Fibroblast of the conjunctiva (primary cell): ENCODE measurements around the gene SGMS1.
A peak's percentile ranks its signal among the peaks of the same experiment; 100 is the strongest.
"Not testable (repeated sequence)": the region's sequence is repeated elsewhere in the genome, so short reads cannot be mapped to it uniquely, and the experiment has no call there.

Experiments used
- DNase-seq: peaks from one replicate; pipeline ENCODE4 v3.0.0-alpha.2; 2010; ENCODE audit warnings: low read depth

Gene SGMS1

GRCh38 chr10:50623663-50624412, at the start of gene SGMS1:
Gene SGMS1, minus strand, starts transcription at chr10:50623956. Its CDS starts 279,842 bp downstream, at chr10:50344114.
- peak; percentile 69 for DNase-seq

GRCh38 chr10:50672152-50672551, 48.4 kb upstream of the SGMS1 start:
- not testable (repeated sequence) for DNase-seq

DNA sequence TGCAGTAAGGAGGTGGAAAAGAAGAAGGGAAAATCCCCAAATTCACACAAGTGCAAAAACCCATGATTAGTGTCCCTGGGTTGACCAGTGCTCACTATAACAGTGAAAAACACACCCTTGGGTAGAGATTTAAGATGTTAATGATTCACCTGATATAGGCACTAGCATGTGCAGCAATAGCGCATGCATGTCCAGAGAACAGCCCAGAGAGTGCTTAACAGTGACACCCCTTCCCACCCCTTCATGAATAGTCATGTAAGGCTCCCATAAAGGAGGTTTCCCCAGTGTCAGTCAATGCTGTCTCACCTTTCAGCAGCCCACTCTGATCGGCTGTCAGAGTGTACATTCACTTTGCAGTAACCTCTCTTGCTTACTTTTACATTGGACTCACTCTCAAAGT, 47.9 kb upstream of the SGMS1 start:
- not testable (repeated sequence) for DNase-seq

- not testable (repeated sequence) for DNase-seq
Measured at GRCh38 chr10:50669957-50670356, 46.2 kb upstream of the SGMS1 start.

DNA sequence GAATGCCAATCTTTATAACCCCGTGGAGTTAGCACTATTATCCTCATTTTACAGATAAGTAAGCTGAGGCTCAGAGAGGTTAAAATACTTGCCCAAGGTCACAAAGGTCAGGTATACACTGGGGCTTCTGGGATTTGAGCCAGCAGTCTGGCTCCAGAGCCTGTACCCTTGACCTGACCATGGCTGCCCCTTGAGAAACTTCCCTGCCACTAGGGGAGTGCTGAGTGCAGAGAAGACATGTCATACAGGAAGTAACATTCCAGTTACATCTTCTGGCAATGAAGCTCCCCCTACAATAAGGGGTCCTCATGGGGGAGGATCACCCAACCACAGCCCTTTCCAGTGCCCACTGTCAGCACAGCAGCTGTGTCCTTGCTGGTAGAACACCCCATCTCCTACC, 43.6 kb upstream of the SGMS1 start:
- not testable (repeated sequence) for DNase-seq

DNA sequence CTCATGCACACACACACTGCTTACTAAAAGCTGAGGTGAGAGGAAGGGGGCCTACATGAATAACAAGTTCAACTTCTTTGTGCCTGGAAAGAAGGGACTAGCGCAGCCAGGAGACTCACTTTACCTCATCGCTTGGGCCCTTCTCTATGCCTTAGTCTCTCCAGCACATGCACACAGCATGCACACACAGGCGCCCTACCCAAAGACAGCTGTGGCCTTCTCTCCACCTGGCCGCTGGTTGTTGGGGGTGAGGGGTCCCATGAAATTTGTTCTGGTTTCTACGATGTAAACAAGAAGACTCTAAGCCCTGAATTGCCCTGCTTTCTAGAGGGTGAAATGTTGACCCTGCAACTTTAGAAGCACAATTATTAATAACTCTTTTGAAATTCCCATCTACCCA, 38.7 kb upstream of the SGMS1 start:
- not testable (repeated sequence) for DNase-seq

DNA sequence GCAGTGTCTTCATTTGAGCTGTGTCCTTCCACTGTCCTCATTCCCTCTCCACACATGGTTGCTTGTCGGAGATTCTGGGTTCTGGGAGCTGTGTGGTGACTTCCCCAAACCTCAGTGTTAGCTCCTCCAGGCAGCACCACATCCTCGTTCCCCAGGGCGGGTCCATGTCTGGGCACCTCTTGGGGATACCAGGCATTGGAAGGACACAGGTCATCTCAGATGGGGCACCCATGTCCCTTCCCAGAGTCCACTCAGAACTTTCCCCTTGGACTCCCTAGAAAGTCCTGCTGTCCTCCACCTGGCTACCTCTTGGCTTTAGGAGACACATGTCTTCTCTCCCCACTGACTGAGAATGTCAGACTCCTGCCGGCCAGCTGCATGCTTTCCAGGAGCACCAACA, 37.8 kb upstream of the SGMS1 start:
- not testable (repeated sequence) for DNase-seq

GRCh38 chr10:50659865-50660730, 36.3 kb upstream of the SGMS1 start:
- DNase-seq: peak; percentile 9

GRCh38 chr10:50659016-50659864, 35.5 kb upstream of the SGMS1 start:
- not testable (repeated sequence) for DNase-seq

GRCh38 chr10:50658165-50658564, 34.4 kb upstream of the SGMS1 start:
- DNase-seq: no peak

GRCh38 chr10:50653758-50654157, 30.0 kb upstream of the SGMS1 start:
- no peak for DNase-seq

- DNase-seq: peak; percentile 14
Measured at GRCh38 chr10:50653142-50653541, 29.4 kb upstream of the SGMS1 start.

DNA sequence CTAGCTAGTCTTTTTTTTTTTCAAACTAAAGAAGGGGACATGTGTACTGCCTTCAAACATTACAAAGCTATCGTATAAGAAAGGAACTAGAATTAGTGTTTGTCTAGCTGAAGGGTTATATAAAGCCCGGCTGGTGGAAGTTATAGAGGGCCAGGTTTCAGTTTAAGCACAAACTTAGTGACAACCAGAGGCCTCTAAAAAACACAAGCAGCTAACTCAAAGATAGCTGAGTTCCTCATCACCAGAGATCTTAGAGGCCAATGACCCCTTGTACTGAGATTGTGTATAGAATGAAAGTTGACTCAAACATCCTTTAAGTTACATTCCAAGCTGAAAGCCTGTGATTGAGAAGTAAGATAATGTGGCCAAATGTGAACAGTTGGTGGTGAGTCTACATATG, 28.1 kb upstream of the SGMS1 start:
- DNase-seq: no peak

GRCh38 chr10:50650481-50650880, 26.7 kb upstream of the SGMS1 start:
- no peak for DNase-seq

DNA sequence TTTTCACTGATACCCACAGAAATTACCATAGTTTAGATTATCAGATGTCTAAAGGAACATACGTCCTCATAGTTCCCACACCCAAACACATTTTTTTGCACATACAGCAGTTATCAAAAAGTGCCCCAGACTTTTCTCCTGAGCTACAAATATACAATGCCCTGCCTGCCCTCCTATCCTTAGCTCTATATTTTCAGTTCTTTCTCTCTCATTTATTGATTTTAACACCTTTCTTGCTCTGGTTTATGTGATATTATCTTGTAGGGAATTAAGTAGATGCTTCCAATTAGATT, 25.1 kb upstream of the SGMS1 start:
- no peak for DNase-seq

GRCh38 chr10:50648089-50648934, 24.6 kb upstream of the SGMS1 start:
- no peak for DNase-seq

- DNase-seq: not testable (repeated sequence)
Measured at GRCh38 chr10:50647350-50647749, 23.6 kb upstream of the SGMS1 start.

- no peak for DNase-seq
Measured at GRCh38 chr10:50645236-50645635, 21.5 kb upstream of the SGMS1 start.

DNA sequence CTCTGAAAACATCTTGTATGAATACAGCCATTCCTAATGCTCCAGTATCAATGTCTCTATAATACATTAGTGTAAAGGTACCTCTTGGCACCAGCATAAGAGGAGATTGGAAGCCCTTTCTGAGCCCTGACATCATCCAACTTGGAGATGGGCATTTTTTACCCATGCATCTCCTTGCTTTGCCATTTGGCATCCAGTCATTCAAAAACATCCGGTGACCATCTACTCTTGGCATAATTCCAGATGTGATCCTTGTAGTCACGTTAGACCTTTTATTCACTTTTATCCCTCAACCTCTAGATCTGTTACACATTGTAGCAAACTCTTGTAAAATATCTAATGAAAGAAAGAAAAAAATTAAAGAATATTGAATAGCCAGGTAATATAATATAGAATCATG, 17.9 kb upstream of the SGMS1 start:
- DNase-seq: no peak

DNA sequence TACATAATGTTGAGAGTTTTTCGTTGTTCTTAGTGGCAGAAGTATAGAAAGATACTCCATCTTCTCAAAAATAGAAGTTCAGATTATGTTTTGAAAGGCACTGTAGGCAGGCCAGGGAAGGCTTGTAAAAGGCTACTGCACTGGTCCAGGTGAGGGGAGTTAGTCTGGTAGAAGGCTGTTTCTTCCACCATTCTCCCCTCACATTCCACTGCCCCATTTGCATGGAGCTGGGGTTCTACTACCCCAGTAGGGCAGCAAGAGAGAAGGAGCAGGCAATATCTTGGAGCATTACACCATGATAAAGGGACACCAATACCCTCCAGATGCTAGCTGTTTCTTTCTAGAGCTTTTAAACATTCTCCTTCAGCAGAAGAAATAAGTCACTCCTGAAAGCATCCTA, 16.5 kb upstream of the SGMS1 start:
- no peak for DNase-seq
